Kasumi-1 (cell line): ENCODE results near the gene MYH9.

Experiments used
- DNase-seq, 2 experiments: peaks; one replicate each; lab custom pipeline; 2025; lab: John Stamatoyannopoulos, UW

MYH9 gene

GRCh38 chr22:36311386-36312085, 76.2 kb downstream of the MYH9 start:
- no peak for DNase-seq

- no peak for DNase-seq
Measured at GRCh38 chr22:36308880-36309279, 78.9 kb downstream of the MYH9 start.

GRCh38 chr22:36306227-36306626, 81.5 kb downstream of the MYH9 start:
- no peak for DNase-seq

- no peak for DNase-seq
Measured at GRCh38 chr22:36305813-36306212, 82.0 kb downstream of the MYH9 start.

- no peak for DNase-seq
Measured at GRCh38 chr22:36304429-36304828, 83.3 kb downstream of the MYH9 start.

- no peak for DNase-seq
Measured at GRCh38 chr22:36303874-36304273, 83.9 kb downstream of the MYH9 start.

- DNase-seq = no peak
Measured at GRCh38 chr22:36303115-36303467, 84.7 kb downstream of the MYH9 start.

GRCh38 chr22:36302439-36303114, 85.2 kb downstream of the MYH9 start:
- no peak for DNase-seq

GRCh38 chr22:36301851-36302250, 85.9 kb downstream of the MYH9 start:
- no peak for DNase-seq

- peak; percentile 45 to 59 for DNase-seq
Measured at GRCh38 chr22:36301384-36301828, 86.4 kb downstream of the MYH9 start.

- DNase-seq = no peak
Measured at GRCh38 chr22:36300396-36301212, 87.2 kb downstream of the MYH9 start.

GRCh38 chr22:36299911-36300310, 87.9 kb downstream of the MYH9 start:
- no peak for DNase-seq

- DNase-seq = no peak
Measured at GRCh38 chr22:36299295-36299694, 88.5 kb downstream of the MYH9 start.

- DNase-seq = no peak
Measured at GRCh38 chr22:36298601-36299000, 89.2 kb downstream of the MYH9 start.

GRCh38 chr22:36298118-36298517, 89.6 kb downstream of the MYH9 start:
- DNase-seq = no peak

- no peak for DNase-seq
Measured at GRCh38 chr22:36297568-36297967, 90.2 kb downstream of the MYH9 start.

GRCh38 chr22:36296690-36297089, 91.1 kb downstream of the MYH9 start:
- DNase-seq = no peak

- DNase-seq = no peak
Measured at GRCh38 chr22:36295247-36295646, 92.5 kb downstream of the MYH9 start.

- no peak for DNase-seq
Measured at GRCh38 chr22:36294801-36295200, 93.0 kb downstream of the MYH9 start.

- DNase-seq = no peak
Measured at GRCh38 chr22:36294293-36294620, 93.5 kb downstream of the MYH9 start.

- no peak for DNase-seq
Measured at GRCh38 chr22:36293606-36294292, 94.0 kb downstream of the MYH9 start.

- DNase-seq = no peak
Measured at GRCh38 chr22:36292823-36293530, 94.8 kb downstream of the MYH9 start.
